HL-60 (cell line): ENCODE data around the gene SLC9A1.

Source experiments
- CTCF ChIP-seq: IDR thresholded peaks from one replicate; pipeline ENCODE4 v1.5.1; 2011; ENCODE audit warnings: low read length, control low read depth, inconsistent platforms; ENCODE audit not compliant: insufficient read depth
- POLR2AphosphoS5 ChIP-seq: IDR thresholded peaks from 2 replicates; pipeline ENCODE4 v1.6.1; 2012; ENCODE audit warnings: low read depth

GRCh38 chr1:27133158-27133557 is 21.8 kb downstream of the SLC9A1 start:
- TF ChIP-seq CTCF (no peak), POLR2AphosphoS5 (no peak)
